Suppressor macrophage treated with lipopolysaccharide for 4 hours (primary cell): Measurements from ENCODE around the gene PNPLA6.
A peak's percentile ranks its signal among the peaks of the same experiment; 100 is the strongest.

ENCODE experiments used
- DNase-seq: peaks from one replicate; pipeline ENCODE4 v3.0.0-alpha.2; 2020

The PNPLA6 gene

DNA sequence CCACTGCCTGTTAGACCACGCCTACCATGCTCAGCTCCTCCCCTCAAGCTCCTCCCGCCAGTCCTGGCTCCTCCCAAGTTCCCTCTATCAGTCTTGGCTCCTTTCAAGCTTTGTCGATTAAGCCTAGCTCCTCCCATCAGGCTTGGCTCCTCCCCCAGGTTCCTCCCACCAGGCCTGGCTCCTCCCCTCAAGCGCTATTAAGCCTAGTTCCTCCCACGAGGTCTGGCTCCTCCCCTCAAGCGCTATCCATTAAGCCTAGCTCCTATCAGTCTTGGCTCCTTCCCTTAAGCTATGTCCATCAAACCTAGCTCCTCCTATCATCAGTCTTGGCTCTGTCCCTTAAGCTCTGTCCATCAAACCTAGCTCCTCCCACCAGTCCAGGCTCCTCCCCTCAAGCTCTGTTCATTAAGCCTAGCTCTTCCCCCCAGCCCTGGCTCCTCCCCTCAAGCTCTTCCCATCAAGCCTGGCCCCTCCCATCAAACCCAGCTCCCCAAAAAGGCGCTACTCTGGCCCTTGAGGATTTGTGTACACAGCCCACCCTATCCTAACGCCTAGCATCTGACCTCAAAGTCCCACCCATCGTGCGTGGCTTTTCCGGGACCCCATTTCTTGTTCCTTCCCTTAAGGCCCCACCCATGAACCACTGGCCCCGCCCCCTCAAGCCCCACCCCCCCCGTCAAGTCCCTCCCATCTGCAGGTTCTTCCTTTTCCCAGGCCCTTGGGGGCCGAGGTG lies 70.1 kb downstream of the PNPLA6 start:
- peak; percentile 35 for DNase-seq

GRCh38 chr19:7606289-7606688 lies 70.8 kb downstream of the PNPLA6 start:
- no peak for DNase-seq

DNA sequence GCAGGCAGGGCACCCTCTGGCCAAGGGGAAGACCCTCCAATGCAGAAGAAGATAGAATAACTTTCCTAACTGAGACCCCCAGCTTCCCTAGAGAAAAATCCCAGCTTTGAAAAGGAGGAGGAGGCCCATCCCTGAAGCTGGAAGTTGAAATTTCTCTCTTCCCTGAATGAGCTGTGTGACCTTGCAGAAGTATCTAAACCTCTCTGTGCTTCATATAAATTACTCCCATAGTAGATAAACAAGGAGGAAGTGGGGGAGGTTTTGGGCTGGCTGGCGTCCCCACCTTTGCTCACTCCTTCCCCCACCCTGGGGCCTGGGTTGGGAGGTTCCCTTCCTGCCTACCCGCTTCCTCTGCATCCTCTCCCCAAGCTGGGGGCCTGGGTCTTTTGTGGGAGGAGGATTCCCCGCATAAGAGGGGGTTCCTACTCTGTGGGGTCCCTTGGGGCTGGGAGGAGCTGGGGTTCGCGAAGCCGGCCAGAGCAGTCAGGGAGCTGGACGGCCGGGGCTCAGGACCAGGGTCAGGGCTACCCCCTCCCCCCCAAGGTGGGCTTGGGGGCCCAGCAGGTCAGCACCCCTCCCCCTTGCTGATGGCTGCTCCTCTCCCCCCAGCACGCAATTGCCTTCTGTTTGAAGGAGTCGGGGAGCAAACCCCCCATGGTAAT lies 71.8 kb downstream of the PNPLA6 start:
- no peak for DNase-seq

DNA sequence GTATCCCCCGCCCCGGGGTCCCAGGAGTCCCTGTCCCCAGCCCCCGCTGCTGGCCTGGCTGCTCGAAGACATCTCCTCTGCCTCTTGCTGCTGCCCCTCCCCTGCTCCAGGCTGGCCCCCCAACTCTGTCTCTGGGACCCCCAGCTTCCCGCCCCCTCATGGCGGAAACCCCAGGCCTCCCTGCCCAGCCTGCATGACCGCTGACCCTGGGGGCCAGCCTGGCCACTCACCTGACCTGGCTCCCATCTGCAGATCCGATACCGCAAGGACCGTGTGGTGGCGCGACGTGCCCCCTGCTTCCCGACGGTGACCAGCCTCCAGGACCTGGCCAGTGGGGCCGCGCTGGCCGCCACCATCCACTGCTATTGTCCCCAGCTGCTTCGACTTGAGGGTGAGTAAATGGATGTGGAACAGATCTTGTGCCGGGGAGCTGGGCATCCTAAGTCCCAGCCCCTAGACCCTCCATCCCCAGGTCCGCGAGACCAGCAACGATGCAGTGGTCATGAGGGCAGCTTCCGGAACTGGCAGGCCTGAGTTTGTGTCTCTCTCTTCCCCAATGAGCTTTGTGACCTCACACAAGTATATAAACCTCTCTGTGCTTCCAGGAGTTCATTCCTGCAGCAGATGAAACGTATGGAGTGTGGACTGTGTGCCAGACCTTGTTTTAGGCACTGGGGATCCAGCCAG lies 72.5 kb downstream of the PNPLA6 start:
- no peak for DNase-seq

DNA sequence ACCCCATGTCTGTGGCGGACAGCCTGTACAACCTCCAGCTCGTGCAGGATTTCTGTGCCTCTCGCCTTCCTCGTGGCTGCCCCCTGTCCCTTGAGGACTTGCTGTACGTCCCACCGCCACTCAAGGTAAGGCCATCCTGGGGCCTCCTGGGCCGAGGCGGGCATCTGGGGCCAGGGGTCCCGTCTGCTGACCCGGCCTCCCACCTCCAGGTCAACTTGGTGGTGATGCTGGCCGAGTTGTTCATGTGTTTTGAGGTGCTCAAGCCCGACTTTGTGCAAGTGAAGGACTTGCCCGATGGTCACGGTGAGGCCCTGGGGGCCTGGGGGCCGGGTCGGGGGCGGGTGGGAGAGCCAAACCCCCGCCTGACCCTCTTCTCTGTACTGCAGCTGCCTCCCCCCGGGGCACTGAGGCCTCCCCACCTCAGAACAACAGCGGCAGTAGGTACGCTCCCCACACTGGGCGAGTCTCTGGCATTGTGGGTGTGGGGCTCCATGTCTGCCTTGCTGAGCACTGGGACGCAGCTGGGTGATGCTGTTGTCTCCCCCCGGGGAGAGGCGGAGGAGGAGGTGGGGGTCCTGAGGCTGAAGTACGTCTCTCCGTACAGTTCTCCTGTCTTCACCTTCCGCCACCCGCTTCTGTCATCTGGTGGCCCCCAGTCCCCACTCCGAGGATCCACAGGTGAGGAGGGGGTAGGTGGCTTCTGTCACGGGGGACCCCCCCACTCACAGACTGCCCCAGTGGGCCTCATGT lies 75.1 kb downstream of the PNPLA6 start:
- no peak for DNase-seq
